Neuronal stem cell (in vitro differentiated cells): ENCODE data around the gene OVCH2. TPM values are rescaled to one million over a fixed set of nuclear protein-coding genes. Genes with fewer than 3 reads are reported as not detected.
"Not testable (repeated sequence)": the region's sequence is repeated elsewhere in the genome, so short reads cannot be mapped to it uniquely, and the experiment has no call there.

Source experiments
- DNase-seq: peaks from one replicate; pipeline ENCODE4 v3.0.0-alpha.2; 2013; ENCODE audit warnings: low spot score
- H2AFZ ChIP-seq: one replicate; pipeline ENCODE4 v1.6.1; 2013; ENCODE audit warnings: mild to moderate bottlenecking, low read length, inconsistent platforms
- H2AK5ac ChIP-seq: 2 replicates; pipeline ENCODE4 v1.6.1; 2013; ENCODE audit warnings: low read depth, mild to moderate bottlenecking, inconsistent platforms, low read length, moderate library complexity, mixed read lengths
- H2BK120ac ChIP-seq: 2 replicates; pipeline ENCODE4 v1.6.1; 2013; ENCODE audit warnings: low read depth, mild to moderate bottlenecking, inconsistent platforms, low read length, moderate library complexity, mixed read lengths
- H2BK12ac ChIP-seq: one replicate; pipeline ENCODE4 v1.6.1; 2013; ENCODE audit warnings: low read length, inconsistent platforms
- H2BK15ac ChIP-seq: 2 replicates; pipeline ENCODE4 v1.6.1; 2013; ENCODE audit warnings: mild to moderate bottlenecking, low read length, inconsistent platforms, mixed read lengths
- H2BK5ac ChIP-seq: one replicate; pipeline ENCODE4 v1.6.1; 2013; ENCODE audit warnings: inconsistent platforms, mild to moderate bottlenecking, low read length, moderate library complexity
- H3K14ac ChIP-seq: one replicate; pipeline ENCODE4 v1.6.1; 2013; ENCODE audit warnings: low read length, inconsistent platforms
- H3K18ac ChIP-seq: 2 replicates; pipeline ENCODE4 v1.6.1; 2013; ENCODE audit warnings: low read length, inconsistent platforms
- H3K23ac ChIP-seq: 2 replicates; pipeline ENCODE4 v1.6.1; 2013; ENCODE audit warnings: low read depth, mild to moderate bottlenecking, mixed read lengths, low read length, inconsistent platforms; ENCODE audit not compliant: poor library complexity
- H3K27ac ChIP-seq: replicated peaks from 3 replicates; pipeline ENCODE4 v1.5.1; 2013; ENCODE audit warnings: low read length, inconsistent platforms
- H3K27me3 ChIP-seq, 3 experiments: 2 replicates each; pipeline ENCODE4 v1.6.1; 2013; ENCODE audit warnings: low read length in 3 of 3, mild to moderate bottlenecking in 2 of 3, inconsistent platforms in 1 of 3, low read depth in 1 of 3, mixed read lengths in 1 of 3, moderate library complexity in 1 of 3; ENCODE audit not compliant: control insufficient read depth in 3 of 3, insufficient read depth in 3 of 3
- H3K36me3 ChIP-seq, 2 donors: replicated peaks in 1 of 2; 2 replicates each; pipeline ENCODE4 v1.6.1; 2013; ENCODE audit warnings: low read length in 2 of 2; ENCODE audit not compliant: control insufficient read depth in 2 of 2, insufficient read depth in 2 of 2
- H3K4ac ChIP-seq: 2 replicates; pipeline ENCODE4 v1.6.1; 2013; ENCODE audit warnings: inconsistent platforms, mild to moderate bottlenecking, low read length, moderate library complexity
- H3K4me1 ChIP-seq, 2 donors: 1 replicate in 1 of 2; 2 replicates in 1 of 2; pipeline ENCODE4 v1.6.1; 2013; ENCODE audit warnings: low read length in 2 of 2, low read depth in 1 of 2; ENCODE audit not compliant: control insufficient read depth in 2 of 2, insufficient read depth in 1 of 2
- H3K4me2 ChIP-seq: one replicate; pipeline ENCODE4 v1.6.1; 2013; ENCODE audit warnings: mild to moderate bottlenecking, low read length, inconsistent platforms; ENCODE audit not compliant: insufficient read depth, poor library complexity, severe bottlenecking
- H3K4me3 ChIP-seq, 2 donors: 2 replicates each; pipeline ENCODE4 v1.5.1; 2013; ENCODE audit warnings: low read length in 2 of 2, mild to moderate bottlenecking in 2 of 2, inconsistent platforms in 1 of 2, moderate library complexity in 1 of 2
- H3K79me1 ChIP-seq: one replicate; pipeline ENCODE4 v1.6.1; 2013; ENCODE audit warnings: low read depth, mild to moderate bottlenecking, inconsistent platforms, low read length, moderate library complexity
- H3K9ac ChIP-seq: one replicate; pipeline ENCODE4 v1.6.1; 2013; ENCODE audit warnings: mild to moderate bottlenecking, low read depth, low read length, inconsistent platforms; ENCODE audit not compliant: poor library complexity
- H3K9me3 ChIP-seq, 2 donors: replicated peaks in 1 of 2; 2 replicates each; pipeline versions ENCODE3 to v1.6.1; 2013; ENCODE audit warnings: low read length in 2 of 2, mild to moderate bottlenecking in 2 of 2, inconsistent platforms in 1 of 2, low read depth in 1 of 2, mixed read lengths in 1 of 2, moderate library complexity in 1 of 2; ENCODE audit not compliant: control insufficient read depth in 2 of 2, insufficient read depth in 1 of 2
- H4K8ac ChIP-seq: one replicate; pipeline ENCODE4 v1.6.1; 2013; ENCODE audit warnings: low read depth, mild to moderate bottlenecking, inconsistent platforms, low read length, moderate library complexity
- H4K91ac ChIP-seq: one replicate; pipeline ENCODE4 v1.6.1; 2013; ENCODE audit warnings: low read length, low read depth, mild to moderate bottlenecking, inconsistent platforms; ENCODE audit not compliant: poor library complexity
- WGBS, 2 donors: extraction: QIAGEN DNeasy Blood & Tissue Kit; methylation state at CpG; one replicate each; pipeline ENCODE4 v1.1.7; 2013; ENCODE audit warnings: missing lambda C conversion rate in 2 of 2, mixed read lengths in 1 of 2; ENCODE audit not compliant: insufficient read length in 2 of 2, insufficient replicate concordance in 1 of 2; ENCODE audit errors: extremely low coverage in 2 of 2; 5-methylcytosine and 5-hydroxymethylcytosine counted together
- polyA plus RNA-seq, 2 experiments: library from polyadenylated mRNA; stranded (reverse); fragments of 200-250 nt; gene quantifications; one replicate each; pipeline ENCODE4 v1.2.3, GENCODE V29; 2013

OVCH2 gene, protein sequence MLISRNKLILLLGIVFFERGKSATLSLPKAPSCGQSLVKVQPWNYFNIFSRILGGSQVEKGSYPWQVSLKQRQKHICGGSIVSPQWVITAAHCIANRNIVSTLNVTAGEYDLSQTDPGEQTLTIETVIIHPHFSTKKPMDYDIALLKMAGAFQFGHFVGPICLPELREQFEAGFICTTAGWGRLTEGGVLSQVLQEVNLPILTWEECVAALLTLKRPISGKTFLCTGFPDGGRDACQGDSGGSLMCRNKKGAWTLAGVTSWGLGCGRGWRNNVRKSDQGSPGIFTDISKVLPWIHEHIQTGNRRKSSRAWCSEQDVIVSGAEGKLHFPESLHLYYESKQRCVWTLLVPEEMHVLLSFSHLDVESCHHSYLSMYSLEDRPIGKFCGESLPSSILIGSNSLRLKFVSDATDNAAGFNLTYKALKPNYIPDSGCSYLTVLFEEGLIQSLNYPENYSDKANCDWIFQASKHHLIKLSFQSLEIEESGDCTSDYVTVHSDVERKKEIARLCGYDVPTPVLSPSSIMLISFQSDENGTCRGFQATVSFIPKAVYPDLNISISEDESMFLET
- polyA plus RNA-seq (2013, experiment 1 of 2), result 0.20 TPM
- 0.10 TPM for polyA plus RNA-seq (2013, experiment 2 of 2)

DNA sequence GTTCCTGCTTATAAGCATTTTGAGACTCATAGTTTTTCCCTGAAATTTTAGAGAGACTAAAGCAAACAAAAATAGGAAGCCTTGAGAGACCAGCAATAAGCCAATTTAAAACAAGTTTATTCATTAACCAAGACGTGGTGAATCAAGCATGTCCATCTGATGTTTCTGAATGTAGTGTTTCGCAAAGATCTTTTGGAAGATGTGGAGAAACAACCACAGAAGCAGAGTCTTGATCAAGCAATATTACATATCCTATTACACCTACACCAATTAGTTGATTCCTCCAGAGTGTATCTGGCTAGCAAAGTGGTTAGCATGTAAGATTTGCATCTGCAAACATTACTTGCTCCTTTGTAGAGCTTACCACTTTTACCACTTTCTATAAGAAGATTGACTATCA is at the start of gene OVCH2:
Gene OVCH2 (minus strand): TSS at position 101 of the 400 bp plus-strand sequence. CDS start 83 bp downstream, at position 18.
- no peak within 1 kb of the TSS for H3K27ac ChIP-seq
- no peak within 1 kb of the TSS for H2AFZ ChIP-seq
- no peak within 1 kb of the TSS for H4K8ac ChIP-seq
- H3K4ac ChIP-seq, result no peak within 1 kb of the TSS
- H2AK5ac ChIP-seq, result no peak within 1 kb of the TSS
- H4K91ac ChIP-seq, result no peak within 1 kb of the TSS
- no peak for DNase-seq
- no peaks in the 10 kb centered on the region for H3K79me1 ChIP-seq
- no peak within 1 kb of the TSS for H3K4me3 ChIP-seq
- no peaks in the 10 kb centered on the region for H3K9me3 ChIP-seq
- H2BK120ac ChIP-seq, result no peak within 1 kb of the TSS
- no peak within 1 kb of the TSS for H3K14ac ChIP-seq
- no peak within 1 kb of the TSS for H3K23ac ChIP-seq
- H2BK12ac ChIP-seq, result no peak within 1 kb of the TSS
- H3K4me2 ChIP-seq, result no peak within 1 kb of the TSS
- no peaks in the 10 kb centered on the region for H3K4me1 ChIP-seq
- H3K18ac ChIP-seq, result no peak within 1 kb of the TSS
- no peak within 1 kb of the TSS for H2BK5ac ChIP-seq
- no peaks in the 10 kb centered on the region for H3K36me3 ChIP-seq
- peaks cover 0 to 10% (median 0%) of the 10 kb centered on the region in 3 experiments for H3K27me3 ChIP-seq
- no peak within 1 kb of the TSS for H2BK15ac ChIP-seq
- no CpG with 5 or more reads among the region's 2 CpGs for WGBS, 2 donors
- no peak within 1 kb of the TSS for H3K9ac ChIP-seq

DNA sequence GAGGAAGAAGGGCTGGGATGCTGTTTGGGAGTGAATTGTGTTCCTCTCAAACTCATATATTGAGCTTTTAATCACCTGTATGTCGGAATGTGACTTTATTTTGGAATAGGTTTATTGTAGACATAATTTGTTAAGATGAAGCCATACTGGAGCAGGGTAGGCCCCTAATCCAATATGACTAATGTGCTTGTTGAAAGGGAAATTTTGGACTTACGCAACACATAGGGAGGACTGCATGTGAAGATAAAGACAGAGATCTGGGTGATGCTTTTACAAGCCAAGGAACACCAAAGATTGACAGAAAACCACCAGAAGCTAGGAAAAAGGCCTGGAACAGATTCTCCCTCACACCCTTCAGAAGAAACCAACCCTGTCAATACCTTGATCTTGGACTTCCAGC is 43.2 kb upstream of the OVCH2 start:
- no CpG with 5 or more reads among the region's 2 CpGs for WGBS, 2 donors
- Histone ChIP-seq H3K14ac (no peak overlapping the region), H3K4me3 (no peak overlapping the region), H2AFZ (no peak overlapping the region), H3K79me1 (no peaks in the 10 kb centered on the region), H2BK5ac (no peak overlapping the region), H2BK15ac (no peak overlapping the region), H3K27me3 (no peaks in the 10 kb centered on the region), H3K18ac (no peak overlapping the region), H3K9me3 (no peaks in the 10 kb centered on the region), H3K9ac (no peak overlapping the region), H3K27ac (no peak overlapping the region), H2BK12ac (no peak overlapping the region), H2BK120ac (no peak overlapping the region), H3K23ac (no peak overlapping the region), H4K8ac (no peak overlapping the region), H4K91ac (no peak overlapping the region), H2AK5ac (no peak overlapping the region), H3K4me1 (no peaks in the 10 kb centered on the region), H3K36me3 (no peaks in the 10 kb centered on the region), H3K4me2 (no peak overlapping the region), H3K4ac (no peak overlapping the region)
- no peak for DNase-seq

DNA sequence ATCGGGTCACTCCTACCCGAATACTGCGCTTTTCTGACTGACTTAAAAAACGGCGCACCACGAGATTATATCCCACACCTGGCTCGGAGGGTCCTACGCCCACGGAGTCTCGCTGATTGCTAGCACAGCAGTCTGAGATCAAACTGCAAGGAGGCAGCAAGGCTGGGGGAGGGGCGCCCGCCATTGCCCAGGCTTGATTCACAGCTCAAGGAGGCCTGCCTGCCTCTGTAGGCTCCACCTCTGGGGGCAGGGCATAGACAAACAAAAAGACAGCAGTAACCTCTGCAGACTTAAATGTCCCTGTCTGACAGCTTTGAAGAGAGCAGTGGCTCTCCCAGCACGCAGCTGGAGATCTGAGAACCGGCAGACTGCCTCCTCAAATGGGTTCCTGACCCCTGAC is 28.5 kb upstream of the OVCH2 start:
- H3K18ac ChIP-seq, H2BK12ac ChIP-seq, H2BK120ac ChIP-seq, H2AK5ac ChIP-seq, H2AFZ ChIP-seq, H3K4me1 ChIP-seq, H3K14ac ChIP-seq, H3K36me3 ChIP-seq, H2BK15ac ChIP-seq, H4K91ac ChIP-seq, H3K23ac ChIP-seq, H3K79me1 ChIP-seq, H3K9me3 ChIP-seq, DNase-seq, H3K27ac ChIP-seq, H4K8ac ChIP-seq, H3K4me2 ChIP-seq, H3K4ac ChIP-seq, H2BK5ac ChIP-seq, H3K4me3 ChIP-seq, H3K9ac ChIP-seq, H3K27me3 ChIP-seq: not testable (repeated sequence)
- no CpG with 5 or more reads among the region's 14 CpGs for WGBS, 2 donors

DNA sequence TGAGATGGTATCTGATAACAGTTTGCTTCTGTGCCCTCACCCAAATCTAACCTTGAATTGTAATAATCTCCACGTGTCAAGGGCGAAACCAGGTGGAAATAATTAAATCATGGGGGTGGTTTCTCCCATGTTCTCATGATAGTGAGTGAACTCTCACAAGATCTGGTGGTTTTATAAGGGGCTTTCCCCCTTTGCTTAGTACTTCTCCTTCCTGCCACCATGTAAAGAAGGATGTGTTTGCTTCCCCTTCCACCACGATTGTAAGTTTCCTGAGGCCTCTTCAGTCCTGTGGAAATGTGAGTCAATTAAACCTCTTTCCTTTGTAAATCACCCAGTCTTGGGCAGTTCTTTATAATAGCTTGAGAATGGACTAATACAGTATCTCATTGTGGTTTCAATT is 8.5 kb upstream of the OVCH2 start:
- H3K23ac ChIP-seq, result no peak overlapping the region
- H2BK120ac ChIP-seq, result no peak overlapping the region
- H4K8ac ChIP-seq, result no peak overlapping the region
- no peaks in the 10 kb centered on the region for H3K9me3 ChIP-seq
- no peak overlapping the region for H3K4ac ChIP-seq
- no peaks in the 10 kb centered on the region for H3K79me1 ChIP-seq
- DNase-seq, result no peak
- no peak overlapping the region for H3K9ac ChIP-seq
- no peak overlapping the region for H2AK5ac ChIP-seq
- no peak overlapping the region for H2AFZ ChIP-seq
- no peaks in the 10 kb centered on the region for H3K4me1 ChIP-seq
- H3K4me3 ChIP-seq, result no peak overlapping the region
- H2BK12ac ChIP-seq, result no peak overlapping the region
- H2BK15ac ChIP-seq, result no peak overlapping the region
- no peaks in the 10 kb centered on the region for H3K27me3 ChIP-seq
- no CpG with 5 or more reads among the region's 3 CpGs for WGBS, 2 donors
- H3K14ac ChIP-seq, result no peak overlapping the region
- no peak overlapping the region for H3K27ac ChIP-seq
- H3K18ac ChIP-seq, result no peak overlapping the region
- H3K36me3 ChIP-seq, result no peaks in the 10 kb centered on the region
- H2BK5ac ChIP-seq, result no peak overlapping the region
- no peak overlapping the region for H3K4me2 ChIP-seq
- H4K91ac ChIP-seq, result no peak overlapping the region
